ENCODE results near the gene LYPD6. TPM values are rescaled to one million over a fixed set of nuclear protein-coding genes. Genes with fewer than 3 reads are reported as not detected.

The LYPD6 gene
- total and polyA plus RNA-seq, 2 donors (not counting 3 experiments of a cell fraction or from before 2014, with no cell fraction given), result 3.0 to 4.0 TPM

DNA sequence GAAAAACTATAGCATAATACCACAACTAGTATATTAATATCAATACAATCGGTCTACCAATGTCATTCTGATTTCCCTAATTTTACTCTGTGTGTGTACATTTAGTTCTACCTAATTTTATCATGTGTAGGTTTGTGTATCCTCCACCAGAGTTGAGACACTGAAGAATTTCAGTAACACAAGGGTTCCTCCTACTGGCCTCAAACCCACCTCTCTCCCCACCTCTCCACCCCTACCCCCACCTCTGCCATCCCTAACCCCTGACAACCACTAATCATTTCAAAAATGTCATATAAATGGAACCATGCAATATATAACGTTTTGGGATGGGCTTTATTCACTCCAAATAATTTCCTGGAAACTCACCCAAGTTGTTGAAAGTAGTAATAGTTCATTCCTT, 117.9 kb downstream of the LYPD6 start:
- H3K79me2 ChIP-seq (ENCODE audit: control insufficient read depth, insufficient read depth, low read length), result no peaks in the 10 kb centered on the region
- FAIRE-seq (no peak), DNase-seq (ENCODE audit: low read depth, low spot score) (no peak)
- no peak overlapping the region for H3K4me3 ChIP-seq (replicated peaks in 1 of 3; ENCODE audit: insufficient read depth in 1 of 3, low read depth in 1 of 3, low read length in 3 of 3)
- TF ChIP-seq EZH2 (IDR thresholded peaks at IDR 0.05; ENCODE audit: borderline replicate concordance, low read depth, low read length, severe bottlenecking) (no peak), POLR2A (IDR thresholded peaks at IDR 0.05; ENCODE audit: low read depth, low read length) (no peak), FOS (IDR thresholded peaks at IDR 0.05; ENCODE audit: borderline replicate concordance, insufficient read depth, low read length) (no peak), MYC (IDR thresholded peaks at IDR 0.05; ENCODE audit: low read depth, low read length) (no peak), GATA2 (IDR thresholded peaks at IDR 0.05; ENCODE audit: insufficient read depth, insufficient read length, low read depth, low read length) (no peak), POLR2AphosphoS5 (IDR thresholded peaks at IDR 0.05; ENCODE audit: insufficient read depth, low read depth, low read length) (no peak), JUN (IDR thresholded peaks at IDR 0.05; ENCODE audit: borderline replicate concordance, insufficient read depth, insufficient read length, low read depth) (no peak)
- TF ChIP-seq, protein P1, sequence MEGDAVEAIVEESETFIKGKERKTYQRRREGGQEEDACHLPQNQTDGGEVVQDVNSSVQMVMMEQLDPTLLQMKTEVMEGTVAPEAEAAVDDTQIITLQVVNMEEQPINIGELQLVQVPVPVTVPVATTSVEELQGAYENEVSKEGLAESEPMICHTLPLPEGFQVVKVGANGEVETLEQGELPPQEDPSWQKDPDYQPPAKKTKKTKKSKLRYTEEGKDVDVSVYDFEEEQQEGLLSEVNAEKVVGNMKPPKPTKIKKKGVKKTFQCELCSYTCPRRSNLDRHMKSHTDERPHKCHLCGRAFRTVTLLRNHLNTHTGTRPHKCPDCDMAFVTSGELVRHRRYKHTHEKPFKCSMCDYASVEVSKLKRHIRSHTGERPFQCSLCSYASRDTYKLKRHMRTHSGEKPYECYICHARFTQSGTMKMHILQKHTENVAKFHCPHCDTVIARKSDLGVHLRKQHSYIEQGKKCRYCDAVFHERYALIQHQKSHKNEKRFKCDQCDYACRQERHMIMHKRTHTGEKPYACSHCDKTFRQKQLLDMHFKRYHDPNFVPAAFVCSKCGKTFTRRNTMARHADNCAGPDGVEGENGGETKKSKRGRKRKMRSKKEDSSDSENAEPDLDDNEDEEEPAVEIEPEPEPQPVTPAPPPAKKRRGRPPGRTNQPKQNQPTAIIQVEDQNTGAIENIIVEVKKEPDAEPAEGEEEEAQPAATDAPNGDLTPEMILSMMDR (IDR thresholded peaks at IDR 0.05; ENCODE audit: extremely low read depth in 1 of 2, insufficient read depth in 1 of 2, low read depth in 1 of 2, low read length in 2 of 2), result no peak
- TF ChIP-seq, protein P2, sequence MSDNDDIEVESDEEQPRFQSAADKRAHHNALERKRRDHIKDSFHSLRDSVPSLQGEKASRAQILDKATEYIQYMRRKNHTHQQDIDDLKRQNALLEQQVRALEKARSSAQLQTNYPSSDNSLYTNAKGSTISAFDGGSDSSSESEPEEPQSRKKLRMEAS (IDR thresholded peaks at IDR 0.05; ENCODE audit: insufficient read depth, insufficient read length), result no peak
- POLR2A ChIA-PET, result no interaction called here
- H2AFZ ChIP-seq (ENCODE audit: low read depth, low read length), result no peak overlapping the region
- no peak overlapping the region for H3K4me2 ChIP-seq (ENCODE audit: insufficient read depth, low read length)
- no TSS peak for BruUV-seq (replicated peaks)
- H3K36me3 ChIP-seq (ENCODE audit: control insufficient read depth in 2 of 2, extremely low read depth in 1 of 2, insufficient read depth in 2 of 2, low read length in 2 of 2), result no peaks in the 10 kb centered on the region
- H3K4me1 ChIP-seq (ENCODE audit: control insufficient read depth, extremely low read depth, insufficient read depth, low read length), result no peaks in the 10 kb centered on the region
- CTCF ChIA-PET, result no interaction called here
- H4K20me1 ChIP-seq (replicated peaks; ENCODE audit: control insufficient read depth, extremely low read depth, insufficient read depth, low read length), result no peaks in the 10 kb centered on the region
- H3K9ac ChIP-seq (replicated peaks; ENCODE audit: extremely low read depth, insufficient read depth, low read length), result no peak overlapping the region
- no peaks in the 10 kb centered on the region for H3K27me3 ChIP-seq (ENCODE audit: control insufficient read depth in 2 of 2, insufficient read depth in 2 of 2, low read length in 2 of 2)
- intact Hi-C loops (cut with micrococcal nuclease) (no loop called here), dilution Hi-C loops (cut with MboI; ENCODE audit: extremely low pct_ligation_motif_present, low sequenced_read_pairs) (no loop called here)
- H3K27ac ChIP-seq (ENCODE audit: insufficient read depth, low read depth, low read length), result no peak overlapping the region
- no peaks in the 10 kb centered on the region for H3K9me1 ChIP-seq (replicated peaks; ENCODE audit: control insufficient read depth, extremely low read depth, insufficient read depth, low read length)
- H3K9me3 ChIP-seq (replicated peaks; ENCODE audit: control insufficient read depth, insufficient read depth, low read length), result no peaks in the 10 kb centered on the region

All from endothelial cell of umbilical vein (primary cell).